Right lobe of liver (tissue), 6 donors: Measurements from ENCODE around the gene METTL24. TPM values are rescaled to one million over a fixed set of nuclear protein-coding genes. Genes with fewer than 3 reads are reported as not detected.
"Not testable (repeated sequence)": the region's sequence is repeated elsewhere in the genome, so short reads cannot be mapped to it uniquely, and the experiment has no call there.

ENCODE experiments used
- ATAC-seq, 4 donors: fragments of 200-7000 bp; cut with Tn5 transposase; one replicate each; pipeline ENCODE4 v1.9.1; 2020; ENCODE audit warnings: mild to moderate bottlenecking in 4 of 4, moderate library complexity in 4 of 4
- DNase-seq, 3 donors: peaks; one replicate each; pipeline ENCODE4 v3.0.0-alpha.2; 2020
- H3K27ac ChIP-seq, 3 donors: fragments of 200-600 bp; one replicate each; pipeline ENCODE4 v1.8.0; 2022
- H3K27me3 ChIP-seq, 2 donors: fragments of 200-600 bp; one replicate each; pipeline ENCODE4 v1.8.0; 2022
- H3K36me3 ChIP-seq, 4 donors: fragments of 200-600 bp; sonication (generic) in 1 of 4; one replicate each; pipeline versions ENCODE4 v1.5.1 to v1.8.0; 2017 to 2022; ENCODE audit warnings: control low read depth in 1 of 4
- H3K4me1 ChIP-seq, 4 donors: fragments of 200-600 bp; sonication (generic) in 1 of 4; one replicate each; pipeline versions ENCODE4 v1.5.1 to v1.8.0; 2017 to 2022; ENCODE audit warnings: control low read depth in 1 of 4
- H3K4me3 ChIP-seq, 3 donors: fragments of 200-600 bp; one replicate each; pipeline ENCODE4 v1.8.0; 2022
- H3K9me3 ChIP-seq, 4 donors: fragments of 200-600 bp; sonication (generic) in 1 of 4; one replicate each; pipeline versions ENCODE4 v1.5.1 to v1.8.0; 2017 to 2022; ENCODE audit warnings: control low read depth in 1 of 4
- POLR2A ChIP-seq: fragments of 450-650 bp; IDR thresholded peaks from one replicate; pipeline ENCODE4 v1.6.1; 2017; ENCODE audit warnings: antibody characterized with exemption, mild to moderate bottlenecking
- WGBS: methylation state at CpG from one replicate; pipeline ENCODE4 v1.1.6; 2018; ENCODE audit warnings: low coverage, low lambda C conversion rate; ENCODE audit not compliant: insufficient coverage; ENCODE audit errors: missing lambda C conversion rate; 5-methylcytosine and 5-hydroxymethylcytosine counted together
- intact Hi-C, 2 donors: fragments of 100-400 bp; cut with DNase I; formaldehyde crosslinking; loops; one replicate each; pipeline versions ENCODE4 v1.11.2 to v1.14.1; 2022
- total RNA-seq, 6 experiments: library from RNA; depleted of rRNA in 2 of 6; stranded (reverse); fragments of >200 nt in 2 of 6; fragmentation: NEBNext Ultra II Directional in 3 of 6; extraction: Animal tissue kit (Norgen Biotek cat#: 25700) in 3 of 6; gene quantifications; one replicate each; pipeline versions ENCODE4 v1.1.0 to v1.2.4, GENCODE V29; 2016 to 2023
- TF ChIP-seq, protein P1 (sequence below), 4 donors: fragments of 200-600 bp in 3 of 4; fragments of 450-650 bp in 1 of 4; IDR thresholded peaks; one replicate each; pipeline versions ENCODE4 v1.5.1 to v1.8.0; 2016 to 2022; ENCODE audit warnings: antibody characterized with exemption in 4 of 4, mild to moderate bottlenecking in 2 of 4
- donor health status: DM: no; HTN: yes; CAD: no.
- donor health status: DM: no; HTN: no; CAD: no.
- donor health status: DM: no; HTN: no; CAD: no.
- donor health status: DM: no; HTN: yes; CAD: no.
- donor health status: DM: no; HTN: yes; CAD: no.

Gene METTL24
- total RNA-seq, 6 experiments from 2014 or later = 0.37 to 1.0 (median 0.57) TPM

GRCh38 chr6:110282412-110282811, 75.7 kb downstream of the METTL24 start:
- ATAC-seq (no peak), DNase-seq (no peak)
- Histone ChIP-seq H3K27me3 (no peaks in the 10 kb centered on the region), H3K27ac (no peak overlapping the region), H3K4me3 (no peak overlapping the region), H3K4me1 (no peaks in the 10 kb centered on the region), H3K36me3 (no peaks in the 10 kb centered on the region), H3K9me3 (no peaks in the 10 kb centered on the region)
- 73% methylated on average over 1 of the region's 1 CpG for WGBS
- TF ChIP-seq, protein P1, sequence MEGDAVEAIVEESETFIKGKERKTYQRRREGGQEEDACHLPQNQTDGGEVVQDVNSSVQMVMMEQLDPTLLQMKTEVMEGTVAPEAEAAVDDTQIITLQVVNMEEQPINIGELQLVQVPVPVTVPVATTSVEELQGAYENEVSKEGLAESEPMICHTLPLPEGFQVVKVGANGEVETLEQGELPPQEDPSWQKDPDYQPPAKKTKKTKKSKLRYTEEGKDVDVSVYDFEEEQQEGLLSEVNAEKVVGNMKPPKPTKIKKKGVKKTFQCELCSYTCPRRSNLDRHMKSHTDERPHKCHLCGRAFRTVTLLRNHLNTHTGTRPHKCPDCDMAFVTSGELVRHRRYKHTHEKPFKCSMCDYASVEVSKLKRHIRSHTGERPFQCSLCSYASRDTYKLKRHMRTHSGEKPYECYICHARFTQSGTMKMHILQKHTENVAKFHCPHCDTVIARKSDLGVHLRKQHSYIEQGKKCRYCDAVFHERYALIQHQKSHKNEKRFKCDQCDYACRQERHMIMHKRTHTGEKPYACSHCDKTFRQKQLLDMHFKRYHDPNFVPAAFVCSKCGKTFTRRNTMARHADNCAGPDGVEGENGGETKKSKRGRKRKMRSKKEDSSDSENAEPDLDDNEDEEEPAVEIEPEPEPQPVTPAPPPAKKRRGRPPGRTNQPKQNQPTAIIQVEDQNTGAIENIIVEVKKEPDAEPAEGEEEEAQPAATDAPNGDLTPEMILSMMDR (IDR thresholded peaks at IDR 0.05) = no peak
- TF ChIP-seq POLR2A = no peak
- intact Hi-C loops = no loop called here

GRCh38 chr6:110277100-110277665, 81.0 kb downstream of the METTL24 start:
- no peaks in the 10 kb centered on the region for H3K27me3 ChIP-seq
- TF ChIP-seq POLR2A = no peak
- TF ChIP-seq, protein P1 (IDR thresholded peaks at IDR 0.05) = no peak
- H3K9me3 ChIP-seq = no peaks in the 10 kb centered on the region
- 56% methylated on average over 7 of the region's 7 CpGs for WGBS
- intact Hi-C loops = no loop called here
- ATAC-seq (no peak), DNase-seq (no peak)
- H3K4me1 ChIP-seq = no peaks in the 10 kb centered on the region
- H3K4me3 ChIP-seq = no peak overlapping the region
- no peaks in the 10 kb centered on the region for H3K36me3 ChIP-seq
- no peak overlapping the region for H3K27ac ChIP-seq

DNA sequence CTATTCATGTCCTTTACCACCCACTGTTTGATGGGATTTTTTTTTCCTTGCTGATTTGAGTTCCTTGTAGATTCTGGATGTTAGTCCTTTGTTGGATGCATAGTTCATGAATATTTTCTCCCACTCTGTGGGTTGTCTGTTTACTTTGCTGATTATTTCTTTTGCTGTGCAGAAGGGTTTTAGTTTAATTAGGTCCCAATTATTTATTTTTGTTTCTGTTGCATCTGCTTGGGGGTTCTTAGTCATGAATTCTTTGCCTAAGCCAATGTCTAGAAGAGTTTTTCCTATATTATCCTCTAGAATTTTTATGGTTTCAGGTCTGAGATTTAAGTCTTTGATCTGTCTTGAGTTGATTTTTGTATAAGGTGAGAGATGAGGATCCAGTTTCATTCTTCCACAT, 85.4 kb downstream of the METTL24 start:
- H3K27ac ChIP-seq, H3K4me1 ChIP-seq, H3K36me3 ChIP-seq, DNase-seq, H3K9me3 ChIP-seq, ATAC-seq, intact Hi-C loops, H3K4me3 ChIP-seq, H3K27me3 ChIP-seq: not testable (repeated sequence)

DNA sequence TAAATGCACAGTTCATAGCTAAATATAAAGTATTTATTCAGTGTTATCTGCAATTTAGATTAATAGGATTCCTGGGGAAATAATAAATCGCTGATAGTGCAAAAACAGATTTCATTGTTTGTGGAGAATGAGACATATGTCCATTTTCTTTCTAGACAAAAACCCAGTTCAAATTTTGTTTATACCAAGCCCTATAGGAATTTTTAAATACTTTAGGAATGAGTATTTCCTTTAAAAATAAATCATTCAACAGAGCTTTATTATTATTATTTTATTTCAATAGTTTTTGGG, 86.5 kb downstream of the METTL24 start:
- no peaks in the 10 kb centered on the region for H3K36me3 ChIP-seq
- intact Hi-C loops = no loop called here
- no peak overlapping the region for H3K27ac ChIP-seq
- TF ChIP-seq POLR2A = no peak
- TF ChIP-seq, protein P1 (IDR thresholded peaks at IDR 0.05) = no peak
- no peak for DNase-seq
- no peaks in the 10 kb centered on the region for H3K9me3 ChIP-seq
- 69% methylated on average over 1 of the region's 1 CpG for WGBS
- no peak overlapping the region for H3K4me3 ChIP-seq
- H3K27me3 ChIP-seq = no peaks in the 10 kb centered on the region
- H3K4me1 ChIP-seq = no peaks in the 10 kb centered on the region
- ATAC-seq = no peak

- DNase-seq (no peak), ATAC-seq (no peak)
- no peak overlapping the region for H3K4me3 ChIP-seq
- no peaks in the 10 kb centered on the region for H3K36me3 ChIP-seq
- no peaks in the 10 kb centered on the region for H3K4me1 ChIP-seq
- intact Hi-C loops = no loop called here
- H3K9me3 ChIP-seq = no peaks in the 10 kb centered on the region
- H3K27ac ChIP-seq = no peak overlapping the region
- WGBS = 73% methylated on average over 4 of the region's 4 CpGs
- H3K27me3 ChIP-seq = no peaks in the 10 kb centered on the region
- TF ChIP-seq, protein P1 (IDR thresholded peaks at IDR 0.05) = no peak
- no peak for TF ChIP-seq POLR2A
These were observed 88.0 kb downstream of the METTL24 start for GRCh38 chr6:110270165-110270564.
